RPMI7951 (cell line): ENCODE measurements around the gene MRPL14. TPM values are rescaled to one million over a fixed set of nuclear protein-coding genes. Genes with fewer than 3 reads are reported as not detected.
"Not testable (repeated sequence)": the region's sequence is repeated elsewhere in the genome, so short reads cannot be mapped to it uniquely, and the experiment has no call there.

ENCODE experiments used
- DNase-seq: peaks from one replicate; pipeline ENCODE4 v3.0.0-alpha.2; 2012; ENCODE audit warnings: low read depth
- total RNA-seq: library from RNA; depleted of rRNA; stranded (reverse); fragments of >200 nt; shearing (Covaris generic); gene quantifications from 2 replicates; pipeline ENCODE4 v1.2.3, GENCODE V29; 2014

Gene MRPL14
- total RNA-seq, 1 experiment from 2014 or later = 109 TPM

- no peak for DNase-seq
Measured at GRCh38 chr6:44150317-44150917, 23.2 kb upstream of the MRPL14 start.

DNA sequence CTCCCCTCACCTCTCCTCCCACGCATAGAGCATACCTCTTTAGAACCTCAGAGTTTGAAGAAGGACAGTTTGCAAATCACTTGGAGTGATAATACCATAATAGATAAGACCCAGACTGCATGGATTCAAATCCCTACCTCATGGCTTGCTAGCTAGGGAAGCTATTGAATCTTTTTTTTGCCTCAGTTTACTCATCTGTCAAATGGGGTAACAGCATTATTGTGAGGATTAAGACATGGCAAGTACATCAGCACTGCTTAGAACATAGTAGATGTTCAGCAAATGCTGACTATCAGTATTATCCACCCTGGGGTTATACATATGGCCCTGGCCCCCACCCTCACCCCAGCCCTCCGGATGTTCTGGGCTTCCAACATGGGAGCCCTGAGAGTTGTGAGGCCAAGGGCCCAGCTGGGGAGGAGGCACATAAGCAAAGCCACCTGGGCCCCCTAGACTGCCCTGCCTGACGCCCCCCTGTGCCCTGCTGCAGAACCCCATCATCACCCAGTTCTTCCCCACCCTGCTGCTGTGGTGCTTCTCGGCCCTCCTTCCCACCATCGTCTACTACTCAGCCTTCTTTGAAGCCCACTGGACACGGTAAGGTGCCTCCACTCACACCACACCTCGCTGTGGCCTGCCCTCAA lies 22.2 kb upstream of the MRPL14 start:
- DNase-seq = no peak

GRCh38 chr6:44148306-44148705 lies 21.1 kb upstream of the MRPL14 start:
- DNase-seq = no peak

GRCh38 chr6:44147256-44147655 lies 20.0 kb upstream of the MRPL14 start:
- DNase-seq = no peak

DNA sequence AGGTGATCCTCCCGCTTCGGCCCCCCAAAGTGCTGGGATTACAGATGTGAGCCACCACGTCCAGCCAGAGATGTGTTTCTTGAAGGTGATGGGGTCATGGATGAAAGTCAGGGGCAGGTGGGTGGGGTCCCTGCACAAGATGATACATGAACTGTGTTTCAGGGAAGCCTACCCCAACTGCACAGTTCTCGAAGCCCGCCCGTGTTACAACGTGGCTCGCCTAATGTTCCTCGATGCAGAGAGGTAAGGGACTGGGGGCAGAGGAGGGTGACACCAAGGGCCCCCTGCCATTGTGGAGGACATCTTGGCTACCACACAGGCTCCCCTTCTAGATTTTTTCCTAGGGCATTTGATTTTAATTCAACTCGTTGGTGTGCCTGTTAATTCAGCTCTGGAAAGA lies 19.4 kb upstream of the MRPL14 start:
- no peak for DNase-seq

DNA sequence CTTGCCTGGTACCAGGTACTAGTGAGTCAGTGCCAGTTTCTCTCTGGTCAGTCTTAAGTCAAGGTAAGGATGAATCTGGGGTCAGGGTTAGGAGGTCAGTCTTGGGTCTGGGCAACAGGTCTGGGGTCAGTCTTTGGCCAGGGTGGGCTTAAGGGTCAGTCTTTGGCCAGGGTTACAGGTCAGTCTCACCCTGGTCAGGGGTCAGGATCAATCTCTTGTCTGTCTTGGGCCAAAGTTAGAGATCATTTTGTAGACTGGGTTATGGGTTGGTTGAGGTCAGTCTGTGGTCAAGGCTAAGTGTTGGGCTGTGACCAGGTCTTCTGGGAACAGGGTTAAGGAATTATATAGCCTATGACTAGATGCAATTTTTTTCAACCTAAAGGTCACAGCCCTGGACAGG lies 18.6 kb upstream of the MRPL14 start:
- no peak for DNase-seq

DNA sequence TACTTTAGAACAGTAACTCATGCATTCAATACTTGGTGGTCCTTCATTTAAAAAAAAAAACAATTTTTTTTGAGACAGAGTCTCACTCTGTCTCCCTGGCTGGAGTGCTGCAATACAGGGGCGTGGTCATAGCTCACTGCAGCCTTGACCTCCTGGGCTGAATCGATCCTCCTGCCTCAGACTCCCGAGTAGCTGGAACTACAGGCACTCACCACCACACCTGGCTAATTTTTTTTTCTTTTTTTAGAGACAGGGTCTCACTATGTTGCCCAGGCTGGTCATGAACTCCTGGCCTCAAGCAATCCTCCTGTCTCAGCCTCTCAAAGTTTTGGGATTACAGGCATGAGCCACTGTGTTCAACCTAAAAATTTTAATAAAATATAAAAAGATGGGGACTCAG lies 17.3 kb upstream of the MRPL14 start:
- DNase-seq = not testable (repeated sequence)

DNA sequence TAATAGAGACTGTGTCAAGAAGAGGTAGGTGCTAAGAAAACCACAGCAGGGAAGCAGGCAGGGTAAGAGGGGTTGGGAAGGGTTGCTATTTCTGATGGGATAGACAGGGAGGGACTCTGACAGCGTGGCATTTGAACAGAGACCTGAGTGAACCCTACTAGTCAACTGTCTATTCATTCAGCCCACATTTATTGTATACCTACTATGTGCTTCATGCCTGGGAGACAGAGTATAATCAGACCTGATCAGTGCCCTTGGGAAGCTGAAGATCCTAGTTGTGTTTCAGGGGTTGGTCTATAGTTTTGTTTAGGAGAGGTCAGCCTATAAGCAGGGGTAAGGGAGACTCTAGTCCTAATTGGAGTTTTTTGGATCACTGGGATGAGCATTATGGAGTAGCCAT lies 16.5 kb upstream of the MRPL14 start:
- no peak for DNase-seq

DNA sequence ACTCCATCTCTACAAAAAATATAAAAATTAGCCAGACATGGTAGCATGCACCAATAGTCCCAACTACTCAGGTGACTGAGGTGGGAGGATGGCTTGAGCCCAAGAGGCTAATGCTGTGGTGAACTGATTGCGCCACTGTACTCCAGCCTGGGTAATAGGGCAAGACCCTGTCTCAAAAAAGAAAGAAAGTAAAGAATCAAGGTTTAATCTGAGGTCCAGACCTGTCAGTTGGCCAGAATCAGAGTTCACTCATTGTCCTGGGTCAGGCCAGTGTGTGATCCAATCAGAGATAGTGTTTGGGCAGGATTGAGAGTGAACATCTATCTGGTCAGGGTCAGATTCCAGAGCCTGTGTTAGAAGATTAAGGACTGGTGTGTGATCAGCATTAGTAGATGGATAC lies 15.6 kb upstream of the MRPL14 start:
- no peak for DNase-seq

GRCh38 chr6:44139351-44139743 lies 12.1 kb upstream of the MRPL14 start:
- no peak for DNase-seq

DNA sequence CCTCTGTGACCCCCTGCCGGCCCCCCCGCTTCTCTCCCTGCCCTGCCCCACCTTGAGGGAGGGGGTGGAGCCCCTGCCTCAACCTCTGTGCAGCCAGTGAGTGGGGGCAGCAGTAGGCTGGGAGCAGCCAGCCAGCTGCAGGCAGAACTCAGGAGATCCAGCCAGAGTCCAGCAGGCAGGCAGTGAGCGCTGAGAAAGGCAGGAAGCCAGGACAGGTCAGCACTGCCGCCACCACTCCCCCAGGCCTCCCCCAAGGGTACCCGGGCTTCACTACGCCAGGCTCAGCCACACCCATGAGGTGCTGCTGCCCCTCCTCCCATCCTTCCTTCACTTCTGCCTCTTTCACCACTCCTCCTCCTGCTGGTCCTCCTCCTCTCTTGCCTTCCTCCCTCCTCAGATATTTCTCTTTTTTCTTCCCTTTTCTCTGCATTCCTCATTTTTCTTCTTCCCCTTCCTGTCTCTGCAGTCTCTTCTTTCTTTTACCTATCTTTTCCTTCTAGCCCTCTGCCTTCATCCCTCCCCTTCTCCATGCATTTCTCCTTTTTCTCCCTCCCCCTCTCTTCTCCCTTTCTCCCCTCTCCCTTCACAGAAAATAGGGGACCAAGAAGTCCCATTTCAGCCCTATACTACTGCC lies 11.6 kb upstream of the MRPL14 start:
- DNase-seq = no peak

GRCh38 chr6:44135875-44136274 lies 8.6 kb upstream of the MRPL14 start:
- no peak for DNase-seq

DNA sequence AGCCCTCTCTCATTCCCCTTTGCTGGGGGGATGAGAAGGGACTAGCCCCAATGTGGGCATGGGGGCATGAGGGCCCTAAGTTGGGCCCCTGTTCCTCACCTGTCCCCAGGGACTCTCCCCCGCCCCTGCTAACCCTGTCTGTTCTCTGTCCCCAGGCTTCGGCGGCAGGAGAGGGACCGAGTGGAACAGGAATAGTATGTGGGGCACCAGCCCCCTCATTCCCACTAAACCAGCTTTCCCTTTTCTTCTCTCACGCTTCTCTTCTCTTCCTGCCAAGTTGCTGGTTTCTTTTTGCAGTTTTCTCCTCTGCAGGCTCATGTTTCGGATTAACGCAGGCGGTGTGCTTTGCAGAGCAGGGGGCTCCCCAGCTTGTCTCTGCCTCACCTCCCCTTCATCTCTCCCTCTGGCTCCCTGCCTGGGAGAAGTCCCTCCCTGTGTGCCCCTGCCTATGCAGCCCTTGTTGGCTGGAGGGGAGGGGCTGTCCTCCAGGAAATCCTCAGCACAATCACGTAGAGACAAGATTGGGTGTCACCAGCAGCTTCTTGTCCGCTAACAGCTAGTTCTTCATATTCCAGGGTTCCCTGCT lies 8.0 kb upstream of the MRPL14 start:
- no peak for DNase-seq

DNA sequence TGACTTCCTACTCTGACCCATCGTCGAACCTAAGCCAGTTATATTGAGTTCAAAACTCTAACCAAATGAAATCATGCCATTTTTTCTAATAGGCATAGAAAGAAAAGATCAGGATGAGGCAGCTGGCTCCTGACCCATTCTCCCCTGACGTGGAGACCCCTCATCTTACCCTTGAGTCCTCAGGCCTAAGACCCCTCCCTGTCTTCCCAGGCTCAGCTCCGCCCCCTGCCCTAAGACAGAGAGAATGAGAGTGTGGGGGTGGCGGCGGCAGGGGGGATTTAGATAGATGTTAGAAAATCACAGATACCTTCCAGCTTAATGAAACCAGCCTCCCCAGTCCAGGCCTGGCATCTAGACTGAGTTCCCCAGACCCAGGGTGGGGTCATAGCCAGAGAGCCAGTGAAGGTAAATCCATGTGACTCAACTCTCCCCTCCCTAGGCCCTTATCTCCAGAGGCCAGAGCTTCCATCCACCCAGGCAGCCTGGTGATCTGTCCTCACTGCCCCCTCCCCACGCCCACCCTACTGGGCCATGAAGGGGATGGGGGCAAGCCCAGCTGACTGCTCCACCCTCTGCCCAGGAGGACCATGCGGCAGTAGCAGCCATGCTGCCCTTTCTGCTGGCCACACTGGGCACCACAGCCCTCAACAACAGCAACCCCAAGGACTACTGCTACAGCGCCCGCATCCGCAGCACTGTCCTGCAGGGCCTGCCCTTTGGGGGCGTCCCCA lies 6.9 kb upstream of the MRPL14 start:
- DNase-seq = no peak

GRCh38 chr6:44133003-44133931 lies 6.0 kb upstream of the MRPL14 start:
- DNase-seq = peak; percentile 67

GRCh38 chr6:44132476-44132875 lies 5.2 kb upstream of the MRPL14 start:
- DNase-seq = no peak

DNA sequence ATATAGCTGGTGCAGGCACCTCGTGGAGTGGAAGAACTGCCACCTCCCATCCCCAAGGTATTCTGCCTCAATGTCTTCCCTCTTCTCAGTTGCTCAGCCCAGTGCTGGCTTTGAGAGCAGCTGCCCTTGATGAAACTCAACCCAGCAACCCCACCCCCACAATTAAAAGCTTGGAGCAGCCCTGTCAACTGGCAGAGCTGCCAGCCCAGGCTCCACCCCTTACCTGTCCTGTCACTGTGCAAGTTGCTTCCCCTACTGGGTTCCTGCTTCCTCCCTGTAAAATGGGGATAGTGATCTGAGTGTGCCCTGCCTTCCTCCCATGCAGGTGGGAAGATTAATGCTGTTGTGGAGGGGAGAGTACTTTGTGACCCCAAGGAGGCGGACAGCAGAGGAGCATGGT lies 4.6 kb upstream of the MRPL14 start:
- no peak for DNase-seq

GRCh38 chr6:44129841-44130322 lies 2.6 kb upstream of the MRPL14 start:
- DNase-seq = no peak

GRCh38 chr6:44128020-44128917 lies 1.0 kb upstream of the MRPL14 start:
- peak; percentile 44 for DNase-seq
